ENCODE measurements around the gene RCVRN. TPM values are rescaled to one million over a fixed set of nuclear protein-coding genes. Genes with fewer than 3 reads are reported as not detected.

Gene RCVRN
- total RNA-seq, 1 experiment from 2014 or later = not detected

- ChIA-PET POLR2A (ENCODE audit: unreplicated experiment) (no interaction called here), CTCF (no interaction called here)
- H3K4me1 ChIP-seq (ENCODE audit: insufficient read depth, low read length) = no peaks in the 10 kb centered on the region; the same call in 1 of the 2 replicates
- ATAC-seq = no peak
- DNase-seq = no peak
- no peak overlapping the region for H3K4me2 ChIP-seq (ENCODE audit: low read length)
- no peaks in the 10 kb centered on the region for H3K27me3 ChIP-seq (ENCODE audit: low read length)
- no peak overlapping the region for H3K27ac ChIP-seq (ENCODE audit: low read length)
- H2AFZ ChIP-seq (ENCODE audit: low read length) = no peak overlapping the region
- H3K36me3 ChIP-seq (ENCODE audit: low read depth, low read length) = no peaks in the 10 kb centered on the region
- intact Hi-C loops (cut with micrococcal nuclease) = loop anchor here (5.0 kb wide), 1 partner anchor 89 kb away; no protein-coding TSS in a partner anchor
- no peaks in the 10 kb centered on the region for H3K79me2 ChIP-seq (ENCODE audit: low read length)
- H3K9me2 ChIP-seq (replicated peaks; ENCODE audit: low read length) = no peaks in the 10 kb centered on the region
- H3F3A ChIP-seq (ENCODE audit: low read length, unreplicated experiment) = no peaks in the 10 kb centered on the region
- H4K20me1 ChIP-seq (ENCODE audit: low read length) = no peaks in the 10 kb centered on the region
- H3K9ac ChIP-seq (ENCODE audit: low read length) = no peak overlapping the region
- no peak overlapping the region for H3K4me3 ChIP-seq (ENCODE audit: low read length)
- H3K9me3 ChIP-seq (ENCODE audit: low read length) = no peaks in the 10 kb centered on the region
- TF ChIP-seq EZH2phosphoT487 (IDR thresholded peaks at IDR 0.05; ENCODE audit: borderline replicate concordance, low read length) (no peak), EZH2 (IDR thresholded peaks at IDR 0.05; ENCODE audit: low read length, unreplicated experiment) (no peak), CTCF (conservative IDR thresholded peaks at IDR 0.05; ENCODE audit: low read depth, low read length) (no peak)
- no TSS peak for BruUV-seq (replicated peaks)
Measured at GRCh38 chr17:9886141-9886930, 18.7 kb downstream of the RCVRN start.

GRCh38 chr17:9883451-9883850 is 21.6 kb downstream of the RCVRN start:
- Histone ChIP-seq H3K9me3 (ENCODE audit: low read length) (no peaks in the 10 kb centered on the region), H3K79me2 (ENCODE audit: low read length) (no peaks in the 10 kb centered on the region), H4K20me1 (ENCODE audit: low read length) (no peaks in the 10 kb centered on the region), H3K9ac (ENCODE audit: low read length) (no peak overlapping the region), H3K9me2 (replicated peaks; ENCODE audit: low read length) (no peaks in the 10 kb centered on the region), H3K4me3 (ENCODE audit: low read length) (no peak overlapping the region), H3K4me1 (ENCODE audit: insufficient read depth, low read length) (peaks cover 16% of the 10 kb centered on the region), H3F3A (ENCODE audit: low read length, unreplicated experiment) (no peaks in the 10 kb centered on the region), H3K27ac (ENCODE audit: low read length) (no peak overlapping the region), H3K36me3 (ENCODE audit: low read depth, low read length) (no peaks in the 10 kb centered on the region), H2AFZ (ENCODE audit: low read length) (no peak overlapping the region), H3K4me2 (ENCODE audit: low read length) (no peak overlapping the region), H3K27me3 (ENCODE audit: low read length) (no peaks in the 10 kb centered on the region)
- TF ChIP-seq EZH2phosphoT487 (IDR thresholded peaks at IDR 0.05; ENCODE audit: borderline replicate concordance, low read length) = no peak
- TF ChIP-seq EZH2 (IDR thresholded peaks at IDR 0.05; ENCODE audit: low read length, unreplicated experiment) = no peak
- TF ChIP-seq CTCF (conservative IDR thresholded peaks at IDR 0.05; ENCODE audit: low read depth, low read length) = no peak
- DNase-seq (no peak), ATAC-seq (no peak)
- ChIA-PET CTCF (no interaction called here), POLR2A (ENCODE audit: unreplicated experiment) (no interaction called here)
- intact Hi-C loops (cut with micrococcal nuclease) = loop anchor here (5.0 kb wide), 2 partner anchors 46 to 71 kb away; no protein-coding TSS in a partner anchor
- no TSS peak for BruUV-seq (replicated peaks)

- peak; percentile 96 for ATAC-seq
- CTCF ChIA-PET = no interaction called here
- Histone ChIP-seq H3K27me3 (ENCODE audit: low read length) (no peaks in the 10 kb centered on the region), H3K4me2 (ENCODE audit: low read length) (peak overlapping the region; percentile 52), H3K9me3 (ENCODE audit: low read length) (no peaks in the 10 kb centered on the region), H3K4me3 (ENCODE audit: low read length) (no peak overlapping the region), H4K20me1 (ENCODE audit: low read length) (no peaks in the 10 kb centered on the region), H3K4me1 (ENCODE audit: insufficient read depth, low read length) (peaks cover 26% of the 10 kb centered on the region), H3K9ac (ENCODE audit: low read length) (no peak overlapping the region), H3K27ac (ENCODE audit: low read length) (peak overlapping the region; percentile 74), H3F3A (ENCODE audit: low read length, unreplicated experiment) (no peaks in the 10 kb centered on the region), H3K36me3 (ENCODE audit: low read depth, low read length) (no peaks in the 10 kb centered on the region), H3K79me2 (ENCODE audit: low read length) (no peaks in the 10 kb centered on the region), H3K9me2 (replicated peaks; ENCODE audit: low read length) (no peaks in the 10 kb centered on the region), H2AFZ (ENCODE audit: low read length) (no peak overlapping the region)
- POLR2A ChIA-PET (ENCODE audit: unreplicated experiment) = no interaction called here
- peak; percentile 83 for DNase-seq
- TF ChIP-seq EZH2phosphoT487 (IDR thresholded peaks at IDR 0.05; ENCODE audit: borderline replicate concordance, low read length) (no peak), CTCF (conservative IDR thresholded peaks at IDR 0.05; ENCODE audit: low read depth, low read length) (no peak), EZH2 (IDR thresholded peaks at IDR 0.05; ENCODE audit: low read length, unreplicated experiment) (no peak)
- intact Hi-C loops (cut with micrococcal nuclease) = loop anchor here (5.0 kb wide), 2 partner anchors 43 to 68 kb away; no protein-coding TSS in a partner anchor
- no TSS peak for BruUV-seq (replicated peaks)
Measured at GRCh38 chr17:9880582-9880999, 24.5 kb downstream of the RCVRN start.

Measured in PC-3 (cell line).